Lung (tissue), 12 donors: ENCODE data around the gene ZSCAN10. TPM values are rescaled to one million over a fixed set of nuclear protein-coding genes. Genes with fewer than 3 reads are reported as not detected.

Experiments used
- ATAC-seq: fragments of 200-7000 bp; cut with Tn5 transposase; one replicate; pipeline ENCODE4 v1.9.1; 2020; ENCODE audit warnings: moderate number of reproducible peaks; ENCODE audit not compliant: insufficient read depth, low FRiP score
- DNase-seq, 3 donors: peaks; one replicate each; pipeline ENCODE4 v3.0.0-alpha.2; 2013 to 2017
- H3K27ac ChIP-seq, 2 donors: one replicate each; pipeline ENCODE4 v1.5.1; 2013; ENCODE audit warnings: mild to moderate bottlenecking in 2 of 2, moderate library complexity in 2 of 2, control low read depth in 1 of 2, inconsistent platforms in 1 of 2, low read depth in 1 of 2, low read length in 1 of 2
- H3K27me3 ChIP-seq, 3 donors: one replicate each; pipeline ENCODE4 v1.5.1; 2013; ENCODE audit warnings: low read length in 2 of 3; ENCODE audit not compliant: control insufficient read depth in 3 of 3, insufficient read depth in 3 of 3
- H3K36me3 ChIP-seq, 4 donors: one replicate each; pipeline ENCODE4 v1.5.1; 2013; ENCODE audit warnings: low read length in 4 of 4, mild to moderate bottlenecking in 1 of 4, moderate library complexity in 1 of 4; ENCODE audit not compliant: control insufficient read depth in 4 of 4, insufficient read depth in 4 of 4
- H3K4me1 ChIP-seq, 5 donors: one replicate each; pipeline ENCODE4 v1.5.1; 2013; ENCODE audit warnings: low read length in 5 of 5, mild to moderate bottlenecking in 2 of 5, moderate library complexity in 1 of 5; ENCODE audit not compliant: control insufficient read depth in 5 of 5, insufficient read depth in 5 of 5
- H3K4me3 ChIP-seq: one replicate; pipeline ENCODE4 v1.5.1; 2013; ENCODE audit warnings: mild to moderate bottlenecking, control low read depth, moderate library complexity
- H3K9ac ChIP-seq, 2 donors: one replicate each; pipeline ENCODE4 v1.5.1; 2013; ENCODE audit warnings: low read length in 2 of 2, control low read depth in 1 of 2; ENCODE audit not compliant: insufficient read depth in 1 of 2
- H3K9me3 ChIP-seq, 4 donors: one replicate each; pipeline ENCODE4 v1.5.1; 2013; ENCODE audit warnings: low read length in 3 of 4, mild to moderate bottlenecking in 1 of 4, moderate library complexity in 1 of 4; ENCODE audit not compliant: control insufficient read depth in 4 of 4, insufficient read depth in 3 of 4
- whole genome bisulfite sequencing, 2 donors: extraction: QIAGEN DNeasy Blood & Tissue Kit; methylation state at CpG; one replicate each; pipeline ENCODE4 v1.1.7; 2013; 5-methylcytosine and 5-hydroxymethylcytosine counted together
- polyA plus RNA-seq, 2 donors: library from polyadenylated mRNA; stranded (reverse); fragments of 200-250 nt; gene quantifications; one replicate each; pipeline ENCODE4 v1.2.1, GENCODE V29; 2013
- total RNA-seq, 2 donors: library from RNA; depleted of rRNA in 1 of 2; stranded (reverse); fragments of >200 nt in 1 of 2; gene quantifications; one replicate each; pipeline ENCODE4 v1.2.1, GENCODE V29; 2014 to 2021
- TF ChIP-seq, protein P1 (sequence below): IDR thresholded peaks from 2 replicates; pipeline ENCODE4 v1.5.1; 2012; ENCODE audit warnings: mild to moderate bottlenecking; ENCODE audit errors: control extremely low read depth, extremely low read depth
- donor health status: control.
- donor health status: control.
- donor health status: Bipolar disorder and iron deficiency.
- donor health status: healthy.
- donor health status: DM: yes; HTN: yes; CAD: no.

Gene ZSCAN10
- total and polyA plus RNA-seq, 4 donors: 0.02 to 0.21 TPM; not detected in 2

DNA sequence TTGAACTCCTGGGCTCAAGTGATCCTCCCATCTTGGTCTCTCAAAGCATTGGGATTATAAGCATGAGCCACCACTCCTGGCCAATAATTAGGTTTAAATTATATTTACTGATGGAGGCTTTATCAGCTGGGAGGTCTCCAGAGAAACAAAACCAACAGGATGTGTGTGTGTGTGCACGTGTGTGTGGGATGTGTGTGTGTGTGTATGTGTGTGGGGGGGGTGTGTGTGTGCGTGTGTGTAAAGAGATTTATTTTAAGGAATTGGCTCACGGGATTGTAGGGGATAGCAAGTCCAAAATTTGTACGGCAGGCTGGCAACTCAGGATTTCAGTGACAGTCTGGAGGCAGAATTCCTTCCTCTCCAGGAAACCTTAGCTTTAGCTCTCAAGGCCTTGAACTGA, 48.1 kb downstream of the ZSCAN10 start:
- 22 to 30% methylated on average over 4 of the region's 4 CpGs for WGBS, 2 donors
- TF ChIP-seq, protein P1, sequence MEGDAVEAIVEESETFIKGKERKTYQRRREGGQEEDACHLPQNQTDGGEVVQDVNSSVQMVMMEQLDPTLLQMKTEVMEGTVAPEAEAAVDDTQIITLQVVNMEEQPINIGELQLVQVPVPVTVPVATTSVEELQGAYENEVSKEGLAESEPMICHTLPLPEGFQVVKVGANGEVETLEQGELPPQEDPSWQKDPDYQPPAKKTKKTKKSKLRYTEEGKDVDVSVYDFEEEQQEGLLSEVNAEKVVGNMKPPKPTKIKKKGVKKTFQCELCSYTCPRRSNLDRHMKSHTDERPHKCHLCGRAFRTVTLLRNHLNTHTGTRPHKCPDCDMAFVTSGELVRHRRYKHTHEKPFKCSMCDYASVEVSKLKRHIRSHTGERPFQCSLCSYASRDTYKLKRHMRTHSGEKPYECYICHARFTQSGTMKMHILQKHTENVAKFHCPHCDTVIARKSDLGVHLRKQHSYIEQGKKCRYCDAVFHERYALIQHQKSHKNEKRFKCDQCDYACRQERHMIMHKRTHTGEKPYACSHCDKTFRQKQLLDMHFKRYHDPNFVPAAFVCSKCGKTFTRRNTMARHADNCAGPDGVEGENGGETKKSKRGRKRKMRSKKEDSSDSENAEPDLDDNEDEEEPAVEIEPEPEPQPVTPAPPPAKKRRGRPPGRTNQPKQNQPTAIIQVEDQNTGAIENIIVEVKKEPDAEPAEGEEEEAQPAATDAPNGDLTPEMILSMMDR: no peak
- Histone ChIP-seq H3K9me3 (no peaks in the 10 kb centered on the region), H3K36me3 (no peaks in the 10 kb centered on the region), H3K27ac (no peak overlapping the region), H3K4me1 (peaks cover 0 to 4% (median 2%) of the 10 kb centered on the region in 5 donors), H3K4me3 (no peak overlapping the region), H3K27me3 (peaks cover 0 to 28% (median 26%) of the 10 kb centered on the region in 3 donors), H3K9ac (no peak overlapping the region)
- DNase-seq (no peak), ATAC-seq (no peak)

DNA sequence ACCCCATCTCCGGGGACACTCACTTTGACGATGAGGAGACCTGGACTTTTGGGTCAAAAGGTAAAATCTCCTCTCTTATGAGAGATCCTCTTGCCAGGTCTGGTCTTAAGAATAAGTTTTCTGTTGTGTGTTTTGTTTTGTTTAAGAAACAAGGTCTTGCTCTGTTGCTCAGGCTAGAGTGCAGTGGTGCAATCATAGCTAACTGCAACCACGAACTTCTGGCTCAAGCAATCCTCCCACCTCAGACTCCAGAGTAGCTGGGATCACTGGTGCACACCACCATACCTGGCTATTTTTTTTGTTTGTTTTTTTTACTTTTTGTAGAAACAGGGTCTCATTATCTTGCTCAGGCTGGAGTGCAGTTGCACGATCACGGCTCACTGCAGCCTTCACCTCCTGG, 48.6 kb downstream of the ZSCAN10 start:
- no peak overlapping the region for H3K9ac ChIP-seq
- TF ChIP-seq, protein P1: no peak
- H3K27me3 ChIP-seq: peaks cover 0 to 31% (median 26%) of the 10 kb centered on the region in 3 donors
- ATAC-seq (no peak), DNase-seq (no peak)
- peaks cover 0 to 6% (median 3%) of the 10 kb centered on the region in 5 donors for H3K4me1 ChIP-seq
- 71 to 80% methylated on average over 5 of the region's 5 CpGs for WGBS, 2 donors
- no peaks in the 10 kb centered on the region for H3K36me3 ChIP-seq
- H3K9me3 ChIP-seq: no peaks in the 10 kb centered on the region
- no peak overlapping the region for H3K4me3 ChIP-seq
- H3K27ac ChIP-seq: no peak overlapping the region

DNA sequence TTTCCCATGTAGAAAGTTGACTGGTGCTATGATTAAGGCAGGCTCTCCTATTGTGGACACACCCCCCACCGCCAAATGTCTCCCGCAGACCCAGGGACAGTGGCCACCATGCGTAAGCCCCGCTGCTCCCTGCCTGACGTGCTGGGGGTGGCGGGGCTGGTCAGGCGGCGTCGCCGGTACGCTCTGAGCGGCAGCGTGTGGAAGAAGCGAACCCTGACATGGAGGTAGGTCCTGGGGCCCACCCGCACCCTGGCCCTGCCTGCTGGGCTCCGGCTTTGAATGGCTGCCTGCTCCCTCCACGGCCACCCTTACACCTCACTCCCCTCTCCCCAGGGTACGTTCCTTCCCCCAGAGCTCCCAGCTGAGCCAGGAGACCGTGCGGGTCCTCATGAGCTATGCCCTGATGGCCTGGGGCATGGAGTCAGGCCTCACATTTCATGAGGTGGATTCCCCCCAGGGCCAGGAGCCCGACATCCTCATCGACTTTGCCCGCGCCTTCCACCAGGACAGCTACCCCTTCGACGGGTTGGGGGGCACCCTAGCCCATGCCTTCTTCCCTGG, 49.1 kb downstream of the ZSCAN10 start:
- Histone ChIP-seq H3K9ac (no peak overlapping the region), H3K27ac (no peak overlapping the region), H3K4me3 (no peak overlapping the region), H3K9me3 (no peaks in the 10 kb centered on the region), H3K27me3 (peaks cover 0 to 34% (median 29%) of the 10 kb centered on the region in 3 donors), H3K36me3 (no peaks in the 10 kb centered on the region), H3K4me1 (peaks cover 0 to 6% (median 3%) of the 10 kb centered on the region in 5 donors)
- TF ChIP-seq, protein P1: no peak
- DNase-seq (no peak), ATAC-seq (no peak)
- 79 to 86% methylated on average over 26 of the region's 26 CpGs for WGBS, 2 donors

DNA sequence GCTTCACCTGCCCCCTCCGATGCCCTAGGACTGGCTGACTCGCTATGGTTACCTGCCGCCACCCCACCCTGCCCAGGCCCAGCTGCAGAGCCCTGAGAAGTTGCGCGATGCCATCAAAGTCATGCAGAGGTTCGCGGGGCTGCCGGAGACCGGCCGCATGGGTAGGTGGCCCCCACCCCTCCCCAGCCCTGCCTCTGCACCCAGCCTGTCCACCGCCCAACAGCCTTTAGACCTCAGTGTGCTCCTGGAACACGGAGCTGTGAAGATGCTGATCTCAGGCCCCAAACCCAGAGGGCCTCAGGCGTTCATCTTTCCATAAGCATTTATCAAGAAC, 51.7 kb downstream of the ZSCAN10 start:
- peaks cover 0 to 53% (median 50%) of the 10 kb centered on the region in 3 donors for H3K27me3 ChIP-seq
- TF ChIP-seq, protein P1: no peak
- peaks cover 0 to 6% (median 3%) of the 10 kb centered on the region in 5 donors for H3K4me1 ChIP-seq
- H3K9ac ChIP-seq: no peak overlapping the region
- no peak for ATAC-seq
- no peaks in the 10 kb centered on the region for H3K9me3 ChIP-seq
- no peak for DNase-seq
- H3K27ac ChIP-seq: peak overlapping the region in 1 of 2 donors; percentile 5
- WGBS, 2 donors: 18 to 21% methylated on average over 12 to 13 of the region's 13 CpGs
- H3K36me3 ChIP-seq: no peaks in the 10 kb centered on the region
- H3K4me3 ChIP-seq: no peak overlapping the region
